Measurements from ENCODE around the gene RAPGEF3.

DNA sequence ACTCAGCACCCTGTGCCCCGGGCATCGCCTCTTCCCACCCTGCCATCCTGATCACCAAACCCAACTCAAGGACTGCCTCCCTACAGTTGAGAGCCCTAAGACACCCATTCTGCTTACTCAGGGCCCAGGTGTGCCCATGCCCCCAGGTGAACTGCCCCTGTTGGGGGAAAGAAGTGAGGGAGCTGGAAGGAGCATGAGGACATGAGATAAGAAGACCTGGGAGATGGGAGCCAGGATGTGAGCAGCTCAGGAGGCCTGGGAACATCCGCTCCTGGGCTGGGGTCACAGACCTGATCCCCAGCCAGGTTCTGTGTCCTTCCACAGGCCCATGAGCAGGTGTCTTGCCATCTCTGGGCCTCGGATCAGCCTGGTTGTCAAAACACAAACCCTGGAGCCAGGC, 6.6 kb downstream of the RAPGEF3 start:
- TF ChIP-seq CTCF (IDR thresholded peaks at IDR 0.05) = no peak
- TF ChIP-seq EZH2 (IDR thresholded peaks at IDR 0.05) = no peak
- no peak for TF ChIP-seq EZH2phosphoT487 (IDR thresholded peaks at IDR 0.05)
